ENCODE measurements around the gene PARVA.

DNA sequence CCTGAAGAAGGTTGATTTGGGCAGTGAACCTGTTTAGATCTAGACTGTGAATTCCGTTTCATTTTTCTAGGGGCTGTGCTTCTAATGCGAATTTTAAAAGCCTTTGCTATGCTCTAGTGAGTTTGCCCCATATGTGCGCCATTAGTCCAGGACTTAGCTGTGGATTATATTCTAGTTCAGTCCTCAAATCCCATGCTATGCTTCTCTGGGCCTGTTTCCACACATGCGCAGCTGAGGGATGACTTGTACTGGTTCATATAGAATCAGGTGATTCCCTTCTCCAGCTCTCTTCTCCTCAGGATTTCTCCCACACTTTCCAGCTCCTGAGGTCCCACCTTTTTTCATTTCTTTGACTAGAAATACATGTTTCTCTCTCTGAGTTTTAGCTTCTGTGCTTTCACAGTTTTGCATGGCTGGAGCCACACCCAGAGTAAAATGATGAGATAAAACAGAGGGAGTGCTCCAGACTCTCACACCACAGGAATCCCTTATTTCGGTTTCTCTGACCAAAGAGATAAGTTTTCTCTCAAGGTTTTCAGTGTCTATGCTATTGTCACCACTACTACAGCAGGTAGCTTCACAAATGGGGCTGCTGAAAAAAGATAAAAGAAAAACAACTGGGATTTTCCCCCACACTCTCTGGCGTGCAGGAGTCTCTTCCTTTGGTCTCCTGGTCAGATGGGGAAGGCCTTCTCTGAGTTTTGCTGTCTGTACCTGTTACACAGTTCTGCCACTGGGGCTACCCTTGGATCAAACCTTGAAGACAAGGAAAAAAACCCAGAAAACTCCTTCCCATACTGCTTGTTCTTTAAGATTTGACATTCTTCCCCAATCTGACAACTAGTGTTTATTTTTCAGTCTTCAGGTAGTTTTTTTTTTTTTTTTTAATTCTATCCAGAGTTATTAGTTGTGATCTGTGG is 200.6 kb downstream of the PARVA start:
- TF ChIP-seq POLR2AphosphoS5 (IDR thresholded peaks at IDR 0.05): no peak
- TF ChIP-seq, protein P1, sequence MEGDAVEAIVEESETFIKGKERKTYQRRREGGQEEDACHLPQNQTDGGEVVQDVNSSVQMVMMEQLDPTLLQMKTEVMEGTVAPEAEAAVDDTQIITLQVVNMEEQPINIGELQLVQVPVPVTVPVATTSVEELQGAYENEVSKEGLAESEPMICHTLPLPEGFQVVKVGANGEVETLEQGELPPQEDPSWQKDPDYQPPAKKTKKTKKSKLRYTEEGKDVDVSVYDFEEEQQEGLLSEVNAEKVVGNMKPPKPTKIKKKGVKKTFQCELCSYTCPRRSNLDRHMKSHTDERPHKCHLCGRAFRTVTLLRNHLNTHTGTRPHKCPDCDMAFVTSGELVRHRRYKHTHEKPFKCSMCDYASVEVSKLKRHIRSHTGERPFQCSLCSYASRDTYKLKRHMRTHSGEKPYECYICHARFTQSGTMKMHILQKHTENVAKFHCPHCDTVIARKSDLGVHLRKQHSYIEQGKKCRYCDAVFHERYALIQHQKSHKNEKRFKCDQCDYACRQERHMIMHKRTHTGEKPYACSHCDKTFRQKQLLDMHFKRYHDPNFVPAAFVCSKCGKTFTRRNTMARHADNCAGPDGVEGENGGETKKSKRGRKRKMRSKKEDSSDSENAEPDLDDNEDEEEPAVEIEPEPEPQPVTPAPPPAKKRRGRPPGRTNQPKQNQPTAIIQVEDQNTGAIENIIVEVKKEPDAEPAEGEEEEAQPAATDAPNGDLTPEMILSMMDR (IDR thresholded peaks at IDR 0.05): no peak
- TF ChIP-seq POLR2A (IDR thresholded peaks at IDR 0.05): no peak
